ENCODE results near the gene PSMB5.
"Not testable (repeated sequence)": the region's sequence is repeated elsewhere in the genome, so short reads cannot be mapped to it uniquely, and the experiment has no call there.

PSMB5 gene

DNA sequence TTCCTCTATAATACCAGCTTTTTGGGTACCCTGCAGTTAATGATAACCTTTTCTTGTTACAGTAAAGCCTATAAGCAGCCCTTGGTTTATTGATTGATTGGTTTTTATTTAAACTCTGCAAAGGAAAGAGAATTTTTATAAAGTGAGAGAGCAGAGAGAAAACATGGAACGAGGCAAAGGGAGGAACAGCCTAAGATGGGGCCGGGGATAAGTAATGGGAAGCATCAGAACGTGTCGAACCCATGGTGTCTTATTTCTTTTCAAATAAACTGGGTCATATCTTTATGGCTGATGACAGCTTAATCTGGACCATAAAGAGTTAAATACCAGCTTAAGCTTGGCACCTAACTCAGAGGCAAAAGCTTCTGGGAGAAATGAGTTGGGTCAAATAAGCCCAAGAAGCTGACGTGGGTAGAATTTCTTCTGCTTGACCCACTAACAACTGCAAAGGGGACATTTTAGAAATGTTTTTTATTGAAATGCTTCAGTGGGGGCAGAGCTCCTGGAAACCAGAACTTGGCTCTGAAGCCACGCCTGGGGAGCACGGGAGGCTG is 12.7 kb downstream of the PSMB5 start:
- no peaks in the 10 kb centered on the region for H3K4me1 ChIP-seq (ENCODE audit: control insufficient read depth, insufficient read depth, low read length)

DNA sequence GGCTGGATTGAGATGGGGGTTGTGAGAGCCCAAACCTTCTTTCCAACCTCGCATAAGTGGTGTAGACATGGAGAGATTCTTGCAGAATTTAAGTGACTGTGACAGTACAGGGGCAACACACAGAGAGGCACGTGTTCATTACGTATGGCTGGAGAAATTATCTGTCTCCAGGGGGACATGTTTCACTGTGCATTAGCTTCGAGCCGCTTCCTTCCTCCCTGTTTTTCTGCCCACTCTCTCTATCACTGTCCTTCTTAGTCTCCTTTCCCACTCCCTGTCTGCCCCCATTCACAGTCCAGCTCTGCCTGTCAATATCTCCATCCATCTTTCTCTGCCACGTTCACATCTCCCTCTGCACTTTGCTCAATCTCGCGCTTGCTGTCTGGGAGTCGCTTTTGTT is 13.3 kb downstream of the PSMB5 start:
- H3K4me1 ChIP-seq (ENCODE audit: control insufficient read depth, insufficient read depth, low read length) = no peaks in the 10 kb centered on the region
- no peaks in the 10 kb centered on the region for H3K9me3 ChIP-seq (replicated peaks; ENCODE audit: low read length)
- H3K27me3 ChIP-seq (ENCODE audit: control insufficient read depth, insufficient read depth, low read length) = no peaks in the 10 kb centered on the region
- H3K4me2 ChIP-seq (ENCODE audit: low read length) = no peak overlapping the region
- H3K4me3 ChIP-seq (ENCODE audit: low read length) = no peak overlapping the region
- H3K36me3 ChIP-seq (ENCODE audit: insufficient read depth, low read length) = peaks cover 20% of the 10 kb centered on the region
- H3K9ac ChIP-seq (ENCODE audit: low read depth, low read length) = no peak overlapping the region

More for the DNA sequence above, 12.7 kb downstream of the PSMB5 start:
- Histone ChIP-seq H3K4me2 (ENCODE audit: low read length) (no peak overlapping the region), H3K27me3 (ENCODE audit: control insufficient read depth, insufficient read depth, low read length) (no peaks in the 10 kb centered on the region), H3K9ac (ENCODE audit: low read depth, low read length) (no peak overlapping the region), H3K36me3 (ENCODE audit: insufficient read depth, low read length) (peaks cover 20% of the 10 kb centered on the region), H3K4me3 (ENCODE audit: low read length) (no peak overlapping the region), H3K9me3 (replicated peaks; ENCODE audit: low read length) (no peaks in the 10 kb centered on the region)

DNA sequence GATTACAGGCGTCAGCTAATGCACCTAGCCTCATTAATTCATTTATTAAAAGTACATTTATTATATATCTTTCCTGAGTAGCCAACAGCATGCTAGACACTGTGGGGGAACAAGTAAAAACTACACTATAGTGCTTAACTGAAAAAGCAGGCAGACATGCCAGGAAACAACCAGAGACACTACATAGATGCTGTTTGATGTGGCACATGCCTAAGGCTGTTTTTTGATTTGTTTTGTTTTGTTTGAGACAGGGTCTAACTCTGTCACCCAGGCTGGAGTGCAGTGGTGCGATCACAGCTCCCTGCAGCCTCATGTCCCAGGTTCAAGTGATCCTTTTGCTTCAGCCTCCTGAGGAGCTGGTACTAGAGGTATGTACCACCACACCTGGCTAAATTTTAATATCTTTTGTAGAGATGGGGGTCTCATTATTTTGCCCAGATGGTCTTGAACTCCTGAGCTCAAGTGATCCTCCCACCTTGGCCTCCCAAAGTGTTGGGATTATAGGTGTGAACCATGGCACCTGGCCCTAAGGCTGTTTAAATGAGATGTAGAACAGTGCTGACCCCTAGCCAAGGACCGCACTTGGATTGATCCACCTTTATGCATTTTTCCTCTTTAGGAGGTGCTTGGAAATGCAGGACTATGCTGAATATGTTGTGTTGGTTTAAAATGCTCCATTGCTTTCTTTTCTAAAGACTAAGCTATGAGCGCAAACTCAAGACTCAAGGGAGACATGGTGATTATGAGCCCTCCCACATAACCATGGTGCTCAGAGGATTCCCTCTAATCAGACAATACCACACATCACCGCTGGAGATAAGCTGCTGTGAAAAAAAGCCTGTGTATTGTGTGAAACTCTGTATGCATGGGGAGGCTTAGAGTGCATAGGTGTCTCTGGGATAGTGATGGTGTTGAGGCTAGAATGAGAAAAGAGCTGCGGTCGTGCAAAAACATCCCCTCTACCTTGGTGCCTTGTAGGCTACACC is 14.3 kb downstream of the PSMB5 start:
- Histone ChIP-seq H3K9ac (ENCODE audit: low read depth, low read length) (no peak overlapping the region), H3K36me3 (ENCODE audit: insufficient read depth, low read length) (peaks cover 10% of the 10 kb centered on the region), H3K4me3 (ENCODE audit: low read length) (no peak overlapping the region)

DNA sequence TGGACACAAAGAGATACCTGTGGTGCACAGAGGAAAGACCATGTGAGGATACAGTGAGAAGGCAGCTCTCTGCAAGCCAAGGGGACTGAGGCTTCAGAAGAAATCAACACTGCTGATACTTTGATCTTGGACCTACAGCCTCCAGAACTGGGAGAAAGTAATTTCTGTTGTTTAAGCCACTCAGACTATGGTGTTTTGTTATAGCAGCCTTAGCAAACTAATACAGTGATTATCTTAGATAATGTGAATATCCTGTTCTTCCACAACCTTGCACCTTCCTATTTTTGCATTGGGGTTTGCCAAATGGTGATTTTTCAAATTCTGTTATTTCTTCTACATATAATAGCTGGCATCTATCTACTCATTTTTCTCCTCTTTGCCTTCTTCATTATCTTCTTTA is 16.6 kb downstream of the PSMB5 start:
- Histone ChIP-seq H3K27me3 (ENCODE audit: control insufficient read depth, insufficient read depth, low read length) (no peaks in the 10 kb centered on the region), H3K4me3 (ENCODE audit: low read length) (no peak overlapping the region), H3K9ac (ENCODE audit: low read depth, low read length) (no peak overlapping the region), H3K4me2 (ENCODE audit: low read length) (no peak overlapping the region), H3K9me3 (replicated peaks; ENCODE audit: low read length) (no peaks in the 10 kb centered on the region), H3K4me1 (ENCODE audit: control insufficient read depth, insufficient read depth, low read length) (no peaks in the 10 kb centered on the region), H3K36me3 (ENCODE audit: insufficient read depth, low read length) (no peaks in the 10 kb centered on the region)

More for the DNA sequence above, 14.3 kb downstream of the PSMB5 start:
- H3K4me1 ChIP-seq (ENCODE audit: control insufficient read depth, insufficient read depth, low read length) = no peaks in the 10 kb centered on the region
- H3K9me3 ChIP-seq (replicated peaks; ENCODE audit: low read length) = no peaks in the 10 kb centered on the region
- no peak overlapping the region for H3K4me2 ChIP-seq (ENCODE audit: low read length)
- no peaks in the 10 kb centered on the region for H3K27me3 ChIP-seq (ENCODE audit: control insufficient read depth, insufficient read depth, low read length)

DNA sequence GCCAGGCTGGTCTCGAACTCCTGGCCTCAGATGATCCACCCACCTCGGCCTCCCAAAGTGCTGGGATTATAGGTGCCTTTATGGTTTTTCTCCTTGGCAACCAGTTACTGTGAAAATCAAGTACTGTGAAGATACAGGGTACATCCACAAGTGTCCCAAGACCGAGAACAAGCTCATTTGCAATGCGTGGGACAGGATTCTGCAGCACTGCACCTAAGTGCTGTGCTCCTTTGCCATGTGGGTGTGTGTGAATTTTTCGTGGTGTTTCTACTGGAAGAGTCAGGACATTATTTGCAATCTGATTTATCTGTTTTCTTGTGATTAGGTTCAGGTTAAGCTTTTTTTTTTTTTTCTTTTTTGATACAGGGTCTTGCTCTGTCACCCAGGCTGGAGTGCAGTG is 17.6 kb downstream of the PSMB5 start:
- no peak overlapping the region for H3K4me2 ChIP-seq (ENCODE audit: low read length)
- no peaks in the 10 kb centered on the region for H3K4me1 ChIP-seq (ENCODE audit: control insufficient read depth, insufficient read depth, low read length)
- H3K9ac ChIP-seq (ENCODE audit: low read depth, low read length) = no peak overlapping the region
- no peaks in the 10 kb centered on the region for H3K36me3 ChIP-seq (ENCODE audit: insufficient read depth, low read length)
- no peaks in the 10 kb centered on the region for H3K9me3 ChIP-seq (replicated peaks; ENCODE audit: low read length)
- H3K27me3 ChIP-seq (ENCODE audit: control insufficient read depth, insufficient read depth, low read length) = no peaks in the 10 kb centered on the region
- no peak overlapping the region for H3K4me3 ChIP-seq (ENCODE audit: low read length)

DNA sequence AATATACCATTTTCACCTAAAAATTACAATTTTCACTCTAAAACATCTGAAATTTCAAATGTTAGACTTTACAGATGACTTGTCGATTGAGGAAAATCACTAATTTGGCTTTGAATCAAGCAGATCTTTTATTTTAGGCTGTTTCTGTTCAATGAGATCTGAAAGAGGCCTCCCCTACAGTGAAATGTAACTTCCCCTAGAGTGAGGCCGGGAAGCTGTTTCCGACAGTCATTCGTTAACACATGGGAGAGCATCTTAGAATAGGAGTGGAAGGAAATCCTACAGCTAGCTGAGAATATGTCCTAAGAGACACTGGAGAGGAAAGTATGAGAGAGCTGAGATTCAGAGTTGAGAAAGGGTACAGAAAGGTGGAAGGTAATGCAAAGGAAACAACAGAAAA is 19.1 kb downstream of the PSMB5 start:
- Histone ChIP-seq H3K9ac (ENCODE audit: low read depth, low read length) (no peak overlapping the region), H3K27me3 (ENCODE audit: control insufficient read depth, insufficient read depth, low read length) (no peaks in the 10 kb centered on the region), H3K9me3 (replicated peaks; ENCODE audit: low read length) (no peaks in the 10 kb centered on the region), H3K4me1 (ENCODE audit: control insufficient read depth, insufficient read depth, low read length) (no peaks in the 10 kb centered on the region), H3K36me3 (ENCODE audit: insufficient read depth, low read length) (no peaks in the 10 kb centered on the region), H3K4me3 (ENCODE audit: low read length) (no peak overlapping the region), H3K4me2 (ENCODE audit: low read length) (no peak overlapping the region)

DNA sequence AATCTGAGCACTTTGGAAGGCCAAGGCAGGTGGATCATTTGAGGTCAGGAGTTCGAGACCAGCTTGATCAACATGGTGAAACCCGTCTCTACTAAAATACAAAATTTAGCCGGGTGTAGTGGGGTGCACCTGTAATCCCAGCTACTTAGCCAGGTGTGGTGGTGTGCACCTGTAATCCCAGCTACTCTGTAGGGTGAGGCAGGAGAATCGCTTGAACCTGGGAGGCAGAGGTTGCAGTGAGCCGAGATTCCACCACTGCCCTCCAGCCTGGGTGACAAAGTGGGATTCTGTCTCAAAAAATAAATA is 21.0 kb downstream of the PSMB5 start:
- not testable (repeated sequence) for H3K4me2 ChIP-seq (ENCODE audit: low read length); H3K9me3 ChIP-seq (replicated peaks; ENCODE audit: low read length); H3K9ac ChIP-seq (ENCODE audit: low read depth, low read length); H3K4me3 ChIP-seq (ENCODE audit: low read length); H3K27me3 ChIP-seq (ENCODE audit: control insufficient read depth, insufficient read depth, low read length); H3K36me3 ChIP-seq (ENCODE audit: insufficient read depth, low read length)
- peaks cover 14% of the 10 kb centered on the region for H3K4me1 ChIP-seq (ENCODE audit: control insufficient read depth, insufficient read depth, low read length)

DNA sequence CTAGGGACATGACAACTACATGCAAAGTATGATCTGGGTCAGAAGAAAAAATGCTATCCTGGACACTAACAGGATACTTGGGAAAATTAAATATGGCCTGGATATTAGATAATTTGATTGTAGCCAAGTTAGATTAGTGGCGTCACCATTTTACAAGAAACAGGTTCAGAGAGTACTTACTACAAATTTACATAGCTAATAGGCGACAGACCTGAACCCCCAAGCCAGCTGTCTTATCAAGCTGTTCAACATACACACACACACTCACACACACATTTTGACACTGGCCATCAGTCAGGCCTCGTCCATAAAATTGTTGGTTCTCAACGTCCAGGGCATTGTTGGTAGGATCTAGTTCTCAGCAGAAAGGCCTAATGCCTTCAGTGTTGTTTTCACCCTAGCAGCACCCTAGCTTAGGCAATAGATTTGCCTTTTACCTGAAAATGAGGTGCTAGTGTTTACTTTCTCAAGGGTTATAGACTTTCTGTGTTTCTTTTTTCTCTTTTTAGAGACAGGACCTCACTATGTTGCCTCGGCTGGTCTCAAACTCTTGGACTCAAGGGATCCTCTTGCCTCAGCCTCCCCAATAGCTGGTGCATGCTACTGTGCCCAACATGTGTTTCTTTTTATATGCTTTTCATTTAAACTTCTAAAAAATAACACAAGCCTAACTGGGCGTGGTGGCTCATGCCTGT is 21.5 kb downstream of the PSMB5 start:
- Histone ChIP-seq H3K4me2 (ENCODE audit: low read length) (no peak overlapping the region), H3K36me3 (ENCODE audit: insufficient read depth, low read length) (no peaks in the 10 kb centered on the region), H3K9me3 (replicated peaks; ENCODE audit: low read length) (no peaks in the 10 kb centered on the region), H3K27me3 (ENCODE audit: control insufficient read depth, insufficient read depth, low read length) (no peaks in the 10 kb centered on the region), H3K4me1 (ENCODE audit: control insufficient read depth, insufficient read depth, low read length) (peaks cover 17% of the 10 kb centered on the region), H3K4me3 (ENCODE audit: low read length) (no peak overlapping the region), H3K9ac (ENCODE audit: low read depth, low read length) (no peak overlapping the region)

DNA sequence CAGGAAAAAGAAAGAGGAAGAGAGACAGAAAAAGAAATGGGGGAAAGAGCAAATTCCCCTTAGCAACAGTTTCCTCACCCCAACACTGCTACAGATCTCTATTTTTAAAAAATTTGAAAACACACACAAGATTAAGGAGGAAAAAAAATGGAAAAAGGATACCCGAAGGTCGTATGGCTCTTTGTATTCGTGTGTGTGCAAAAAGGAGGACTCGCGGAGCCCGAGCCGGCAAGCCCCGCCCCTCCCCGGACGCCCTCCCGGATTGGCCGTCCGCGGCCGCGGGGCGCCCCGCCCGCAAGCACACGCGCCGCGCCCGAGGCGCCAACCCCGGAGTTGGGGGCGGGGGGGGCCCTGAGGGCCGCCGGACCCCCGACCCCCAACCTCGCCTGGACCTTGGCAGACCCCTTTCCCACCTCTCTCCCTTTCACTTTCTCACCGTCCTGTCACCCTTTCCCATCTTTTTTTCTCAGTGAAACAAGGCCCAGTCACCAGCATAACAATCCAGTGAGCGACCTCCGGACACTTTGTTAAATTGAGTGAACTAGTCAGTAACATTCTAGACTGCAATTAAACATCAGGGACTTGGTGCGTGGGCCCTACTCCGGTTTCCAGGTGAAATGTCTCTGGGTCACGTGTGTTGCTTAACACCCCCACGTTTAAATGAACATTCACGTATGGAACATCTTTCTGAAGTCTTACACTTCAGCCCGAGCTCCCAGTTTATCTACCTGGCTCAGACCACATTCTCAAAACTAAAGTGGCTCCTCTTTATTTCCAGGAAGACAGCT is 24.6 kb downstream of the PSMB5 start, which contains the start of gene C14orf93:
TSS of gene C14orf93 (minus strand) at position 205 of the 788 bp plus-strand sequence. CDS start 11,120 bp downstream, outside the sequence.
- peak within 1 kb of the TSS; percentile 76 for H3K4me3 ChIP-seq (ENCODE audit: low read length)
- H3K27me3 ChIP-seq (ENCODE audit: control insufficient read depth, insufficient read depth, low read length) = no peaks in the 10 kb centered on the region
- H3K4me2 ChIP-seq (ENCODE audit: low read length) = peak within 1 kb of the TSS; percentile 85
- H3K9ac ChIP-seq (ENCODE audit: low read depth, low read length) = peak within 1 kb of the TSS; percentile 68
- H3K36me3 ChIP-seq (ENCODE audit: insufficient read depth, low read length) = no peaks in the 10 kb centered on the region
- no peaks in the 10 kb centered on the region for H3K9me3 ChIP-seq (replicated peaks; ENCODE audit: low read length)
- peaks cover 36% of the 10 kb centered on the region for H3K4me1 ChIP-seq (ENCODE audit: control insufficient read depth, insufficient read depth, low read length)

DNA sequence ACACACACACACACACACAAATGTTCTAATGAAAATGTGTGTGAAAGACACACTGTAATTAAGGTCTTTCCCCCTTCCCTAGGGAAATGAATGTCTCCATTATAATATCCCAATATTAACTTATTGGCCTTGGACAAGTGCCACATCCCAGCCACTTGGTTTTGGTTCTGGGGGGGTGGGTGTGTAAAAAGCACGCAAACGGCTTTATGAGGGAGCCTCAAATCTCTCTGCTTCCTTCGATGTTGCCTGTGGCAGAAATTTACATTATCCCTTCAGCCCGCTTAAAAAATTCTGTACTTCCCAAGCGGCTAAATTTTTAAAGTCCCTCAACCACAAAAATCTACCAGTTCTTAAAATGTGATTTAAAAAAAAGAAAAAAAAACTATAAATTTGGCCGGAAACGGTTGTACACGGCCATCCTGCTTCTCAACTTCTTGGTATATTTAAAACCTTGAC is 25.2 kb downstream of the PSMB5 start:
- Histone ChIP-seq H3K27me3 (ENCODE audit: control insufficient read depth, insufficient read depth, low read length) (no peaks in the 10 kb centered on the region), H3K36me3 (ENCODE audit: insufficient read depth, low read length) (no peaks in the 10 kb centered on the region), H3K9ac (ENCODE audit: low read depth, low read length) (peak overlapping the region; percentile 68), H3K4me3 (ENCODE audit: low read length) (peak overlapping the region; percentile 76), H3K4me2 (ENCODE audit: low read length) (peak overlapping the region; percentile 85), H3K4me1 (ENCODE audit: control insufficient read depth, insufficient read depth, low read length) (peaks cover 38% of the 10 kb centered on the region), H3K9me3 (replicated peaks; ENCODE audit: low read length) (no peaks in the 10 kb centered on the region)

DNA sequence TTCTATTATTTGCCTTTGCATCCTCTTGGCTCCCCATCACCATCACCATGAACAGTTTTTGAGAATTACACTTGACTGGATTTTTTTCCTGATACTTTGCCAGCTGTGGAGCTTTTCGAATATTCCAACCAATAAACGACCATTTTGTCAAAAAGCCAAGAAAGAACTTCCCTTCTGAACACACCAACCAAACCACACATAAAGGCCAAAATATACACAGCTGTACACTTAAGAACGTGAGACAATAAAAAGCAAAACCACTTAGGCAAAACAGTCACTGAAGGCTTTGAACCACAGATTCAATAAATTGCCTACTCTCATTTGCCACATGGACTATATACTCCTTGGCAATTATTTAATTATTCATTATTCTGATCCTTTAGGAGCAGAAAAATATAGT is 25.9 kb downstream of the PSMB5 start:
- H3K36me3 ChIP-seq (ENCODE audit: insufficient read depth, low read length) = no peaks in the 10 kb centered on the region
- no peaks in the 10 kb centered on the region for H3K9me3 ChIP-seq (replicated peaks; ENCODE audit: low read length)
- H3K27me3 ChIP-seq (ENCODE audit: control insufficient read depth, insufficient read depth, low read length) = no peaks in the 10 kb centered on the region
- H3K4me3 ChIP-seq (ENCODE audit: low read length) = no peak overlapping the region
- peaks cover 38% of the 10 kb centered on the region for H3K4me1 ChIP-seq (ENCODE audit: control insufficient read depth, insufficient read depth, low read length)
- H3K9ac ChIP-seq (ENCODE audit: low read depth, low read length) = no peak overlapping the region
- H3K4me2 ChIP-seq (ENCODE audit: low read length) = peak overlapping the region; percentile 85

Data from skeletal muscle satellite cell (primary cell).